ENCODE results near the gene BSN. TPM values are rescaled to one million over a fixed set of nuclear protein-coding genes. Genes with fewer than 3 reads are reported as not detected.

The BSN gene
- polyA plus RNA-seq, 2 donors = 0.01 to 0.08 TPM

- Histone ChIP-seq H3K27ac (ENCODE audit: low read depth in 2 of 2, low read length in 1 of 2) (no peak overlapping the region), H3K36me3 (ENCODE audit: control insufficient read depth in 2 of 2, insufficient read depth in 2 of 2, low read length in 1 of 2) (peaks cover 11 to 52% of the 10 kb centered on the region in 2 donors), H3K27me3 (ENCODE audit: control insufficient read depth in 1 of 2, insufficient read depth in 2 of 2, low read length in 2 of 2) (no peaks in the 10 kb centered on the region), H3K4me1 (ENCODE audit: control insufficient read depth in 2 of 2, insufficient read depth in 2 of 2, low read length in 1 of 2) (no peaks in the 10 kb centered on the region), H3K4me3 (ENCODE audit: low read depth in 1 of 2, low read length in 2 of 2) (no peak overlapping the region), H3K9me3 (ENCODE audit: control insufficient read depth in 2 of 2, insufficient read depth in 1 of 2, low read depth in 1 of 2, low read length in 1 of 2) (no peaks in the 10 kb centered on the region)
- 91 to 93% methylated on average over 7 of the region's 7 CpGs for WGBS, 2 donors
Observed at GRCh38 chr3:49703956-49704355, 149.7 kb downstream of the BSN start.

DNA sequence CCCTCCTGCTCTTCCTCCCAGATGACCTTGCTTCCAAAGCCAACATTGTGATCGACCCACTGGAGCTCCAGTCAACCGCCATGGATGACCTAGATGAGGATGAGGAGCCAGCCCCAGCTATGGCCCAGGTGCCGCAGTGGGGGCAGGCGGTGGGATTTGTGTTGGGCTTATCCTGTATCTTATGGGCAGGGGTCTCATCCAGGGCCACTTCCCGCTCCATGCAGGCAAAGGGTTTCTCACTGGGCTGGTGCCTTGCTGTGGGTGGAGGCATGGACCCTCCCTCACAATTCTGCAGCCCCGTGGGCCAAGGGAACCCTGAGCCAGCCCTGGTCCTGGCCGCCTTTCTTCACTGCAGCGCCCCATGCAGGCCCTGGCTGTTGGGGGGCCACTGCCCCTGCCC, 150.4 kb downstream of the BSN start:
- H3K27me3 ChIP-seq (ENCODE audit: control insufficient read depth in 1 of 2, insufficient read depth in 2 of 2, low read length in 2 of 2) = no peaks in the 10 kb centered on the region
- H3K9me3 ChIP-seq (ENCODE audit: control insufficient read depth in 2 of 2, insufficient read depth in 1 of 2, low read depth in 1 of 2, low read length in 1 of 2) = no peaks in the 10 kb centered on the region
- H3K4me3 ChIP-seq (ENCODE audit: low read depth in 1 of 2, low read length in 2 of 2) = no peak overlapping the region
- no peak overlapping the region for H3K27ac ChIP-seq (ENCODE audit: low read depth in 2 of 2, low read length in 1 of 2)
- 96 to 97% methylated on average over 8 of the region's 8 CpGs for WGBS, 2 donors
- H3K4me1 ChIP-seq (ENCODE audit: control insufficient read depth in 2 of 2, insufficient read depth in 2 of 2, low read length in 1 of 2) = no peaks in the 10 kb centered on the region
- H3K36me3 ChIP-seq (ENCODE audit: control insufficient read depth in 2 of 2, insufficient read depth in 2 of 2, low read length in 1 of 2) = peaks cover 11 to 49% of the 10 kb centered on the region in 2 donors

DNA sequence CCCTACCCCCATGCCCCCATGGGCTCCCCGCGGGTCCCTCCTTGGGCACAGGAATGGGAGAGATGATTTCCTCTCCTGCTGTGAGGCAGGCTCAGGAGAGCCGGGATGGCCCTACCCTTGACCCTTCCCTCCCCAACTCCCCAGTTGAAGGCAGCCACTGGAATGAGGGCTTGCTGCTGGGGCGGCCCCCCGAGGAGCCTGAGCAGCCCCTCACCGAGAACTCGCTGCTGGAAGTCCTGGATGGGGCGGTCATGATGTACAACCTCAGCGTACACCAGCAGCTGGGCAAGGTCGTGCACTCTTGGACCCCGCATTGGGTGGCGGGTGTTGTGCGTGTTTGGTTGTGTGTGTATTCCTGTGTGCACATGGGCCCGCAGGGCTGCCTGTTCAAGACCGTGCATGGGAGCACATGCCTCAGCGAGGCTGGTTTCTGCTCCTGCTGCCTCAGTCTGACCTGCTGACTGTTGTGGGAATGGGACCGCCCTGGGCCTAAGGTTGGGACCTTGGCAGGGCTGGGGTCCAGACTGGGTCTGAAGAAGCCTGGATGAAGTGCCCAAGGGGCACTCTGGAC, 151.2 kb downstream of the BSN start:
- H3K4me1 ChIP-seq (ENCODE audit: control insufficient read depth in 2 of 2, insufficient read depth in 2 of 2, low read length in 1 of 2) = no peaks in the 10 kb centered on the region
- H3K27me3 ChIP-seq (ENCODE audit: control insufficient read depth in 1 of 2, insufficient read depth in 2 of 2, low read length in 2 of 2) = no peaks in the 10 kb centered on the region
- H3K4me3 ChIP-seq (ENCODE audit: low read depth in 1 of 2, low read length in 2 of 2) = no peak overlapping the region
- no peak overlapping the region for H3K27ac ChIP-seq (ENCODE audit: low read depth in 2 of 2, low read length in 1 of 2)
- H3K36me3 ChIP-seq (ENCODE audit: control insufficient read depth in 2 of 2, insufficient read depth in 2 of 2, low read length in 1 of 2) = peaks cover 11 to 47% of the 10 kb centered on the region in 2 donors
- 93 to 94% methylated on average over 17 of the region's 17 CpGs for WGBS, 2 donors
- no peaks in the 10 kb centered on the region for H3K9me3 ChIP-seq (ENCODE audit: control insufficient read depth in 2 of 2, insufficient read depth in 1 of 2, low read depth in 1 of 2, low read length in 1 of 2)

GRCh38 chr3:49706456-49707112, 152.3 kb downstream of the BSN start:
- WGBS, 2 donors = 85 to 87% methylated on average over 9 of the region's 9 CpGs
- peaks cover 13 to 39% of the 10 kb centered on the region in 2 donors for H3K36me3 ChIP-seq (ENCODE audit: control insufficient read depth in 2 of 2, insufficient read depth in 2 of 2, low read length in 1 of 2)

DNA sequence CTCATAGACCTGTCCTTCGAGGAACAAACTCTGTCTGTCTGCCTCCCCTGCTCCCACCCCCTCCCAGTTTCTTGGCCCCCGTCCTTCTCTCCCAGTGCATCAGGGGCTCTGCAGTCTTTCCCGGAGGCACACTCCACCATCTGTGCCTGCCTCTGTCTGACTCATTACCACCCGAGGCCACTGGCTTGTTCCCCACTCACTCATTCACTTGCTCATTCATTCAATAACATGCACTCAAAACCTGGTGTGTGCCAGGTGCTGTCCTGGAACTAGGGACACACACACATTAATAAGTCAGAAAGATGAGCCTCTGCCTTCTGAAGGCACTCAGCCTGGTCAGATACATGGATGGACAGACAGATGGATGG, 152.8 kb downstream of the BSN start:
- H3K4me1 ChIP-seq (ENCODE audit: control insufficient read depth in 2 of 2, insufficient read depth in 2 of 2, low read length in 1 of 2) = no peaks in the 10 kb centered on the region
- no peaks in the 10 kb centered on the region for H3K9me3 ChIP-seq (ENCODE audit: control insufficient read depth in 2 of 2, insufficient read depth in 1 of 2, low read depth in 1 of 2, low read length in 1 of 2)
- no peak overlapping the region for H3K27ac ChIP-seq (ENCODE audit: low read depth in 2 of 2, low read length in 1 of 2)
- peaks cover 14 to 37% of the 10 kb centered on the region in 2 donors for H3K36me3 ChIP-seq (ENCODE audit: control insufficient read depth in 2 of 2, insufficient read depth in 2 of 2, low read length in 1 of 2)
- no peak overlapping the region for H3K4me3 ChIP-seq (ENCODE audit: low read depth in 1 of 2, low read length in 2 of 2)
- WGBS, 2 donors = 56 to 59% methylated on average over 4 of the region's 4 CpGs
- no peaks in the 10 kb centered on the region for H3K27me3 ChIP-seq (ENCODE audit: control insufficient read depth in 1 of 2, insufficient read depth in 2 of 2, low read length in 2 of 2)

More at GRCh38 chr3:49706456-49707112, 152.3 kb downstream of the BSN start:
- Histone ChIP-seq H3K9me3 (ENCODE audit: control insufficient read depth in 2 of 2, insufficient read depth in 1 of 2, low read depth in 1 of 2, low read length in 1 of 2) (no peaks in the 10 kb centered on the region), H3K4me3 (ENCODE audit: low read depth in 1 of 2, low read length in 2 of 2) (no peak overlapping the region), H3K27me3 (ENCODE audit: control insufficient read depth in 1 of 2, insufficient read depth in 2 of 2, low read length in 2 of 2) (no peaks in the 10 kb centered on the region), H3K4me1 (ENCODE audit: control insufficient read depth in 2 of 2, insufficient read depth in 2 of 2, low read length in 1 of 2) (no peaks in the 10 kb centered on the region), H3K27ac (ENCODE audit: low read depth in 2 of 2, low read length in 1 of 2) (no peak overlapping the region)

DNA sequence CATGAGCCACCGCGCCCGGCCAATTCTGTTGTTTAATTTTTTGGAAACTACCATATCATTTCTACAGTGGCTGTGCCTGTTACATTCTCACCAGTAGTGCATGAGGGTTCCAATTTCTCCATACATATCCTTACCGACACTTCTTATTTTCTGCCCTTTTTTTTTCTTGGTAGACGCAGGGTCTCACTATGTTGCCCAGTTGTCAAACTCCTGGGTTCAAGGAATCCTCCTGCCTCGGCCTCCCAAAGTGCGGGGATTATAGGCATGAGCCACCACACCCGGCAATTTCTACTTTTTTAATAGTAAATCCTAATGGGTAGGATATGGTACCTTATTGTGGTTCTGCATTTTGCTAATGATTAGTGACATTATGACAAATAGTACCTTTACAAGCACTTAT, 155.6 kb downstream of the BSN start:
- H3K9me3 ChIP-seq (ENCODE audit: control insufficient read depth in 2 of 2, insufficient read depth in 1 of 2, low read depth in 1 of 2, low read length in 1 of 2) = no peaks in the 10 kb centered on the region
- no peaks in the 10 kb centered on the region for H3K4me1 ChIP-seq (ENCODE audit: control insufficient read depth in 2 of 2, insufficient read depth in 2 of 2, low read length in 1 of 2)
- H3K36me3 ChIP-seq (ENCODE audit: control insufficient read depth in 2 of 2, insufficient read depth in 2 of 2, low read length in 1 of 2) = peaks cover 7 to 33% of the 10 kb centered on the region in 2 donors
- no peak overlapping the region for H3K4me3 ChIP-seq (ENCODE audit: low read depth in 1 of 2, low read length in 2 of 2)
- H3K27me3 ChIP-seq (ENCODE audit: control insufficient read depth in 1 of 2, insufficient read depth in 2 of 2, low read length in 2 of 2) = no peaks in the 10 kb centered on the region
- H3K27ac ChIP-seq (ENCODE audit: low read depth in 2 of 2, low read length in 1 of 2) = no peak overlapping the region
- 93 to 96% methylated on average over 8 of the region's 8 CpGs for WGBS, 2 donors

DNA sequence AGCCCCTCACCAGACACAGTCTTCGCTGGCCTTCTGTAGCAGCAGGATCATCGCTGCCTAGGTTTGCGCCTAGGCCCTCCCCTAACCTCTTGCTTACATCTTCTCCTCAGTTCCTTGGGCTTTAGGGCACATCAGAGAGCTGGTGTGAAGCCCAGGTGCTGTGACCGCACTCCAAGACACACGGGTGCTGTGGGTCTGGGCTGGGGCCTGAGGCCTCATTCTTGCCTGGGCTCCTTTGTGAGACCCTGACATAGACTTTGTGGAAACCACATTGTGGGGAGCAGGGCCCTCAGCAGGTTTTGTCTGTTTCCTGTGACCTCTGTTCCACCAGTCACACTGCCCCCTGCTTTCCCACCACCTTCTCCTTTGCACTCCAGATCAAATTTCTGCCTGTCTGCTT, 157.2 kb downstream of the BSN start:
- Histone ChIP-seq H3K9me3 (ENCODE audit: control insufficient read depth in 2 of 2, insufficient read depth in 1 of 2, low read depth in 1 of 2, low read length in 1 of 2) (no peaks in the 10 kb centered on the region), H3K36me3 (ENCODE audit: control insufficient read depth in 2 of 2, insufficient read depth in 2 of 2, low read length in 1 of 2) (peaks cover 3 to 33% of the 10 kb centered on the region in 2 donors)
- 84 to 94% methylated on average over 5 of the region's 5 CpGs for WGBS, 2 donors

GRCh38 chr3:49712166-49712565, 157.9 kb downstream of the BSN start:
- H3K4me1 ChIP-seq (ENCODE audit: control insufficient read depth in 2 of 2, insufficient read depth in 2 of 2, low read length in 1 of 2) = no peaks in the 10 kb centered on the region
- H3K27me3 ChIP-seq (ENCODE audit: control insufficient read depth in 1 of 2, insufficient read depth in 2 of 2, low read length in 2 of 2) = no peaks in the 10 kb centered on the region
- no peaks in the 10 kb centered on the region for H3K9me3 ChIP-seq (ENCODE audit: control insufficient read depth in 2 of 2, insufficient read depth in 1 of 2, low read depth in 1 of 2, low read length in 1 of 2)
- no peak overlapping the region for H3K27ac ChIP-seq (ENCODE audit: low read depth in 2 of 2, low read length in 1 of 2)
- H3K36me3 ChIP-seq (ENCODE audit: control insufficient read depth in 2 of 2, insufficient read depth in 2 of 2, low read length in 1 of 2) = peaks cover 3 to 29% of the 10 kb centered on the region in 2 donors
- WGBS, 2 donors = 95 to 97% methylated on average over 11 of the region's 11 CpGs
- no peak overlapping the region for H3K4me3 ChIP-seq (ENCODE audit: low read depth in 1 of 2, low read length in 2 of 2)

More for the DNA sequence above, 157.2 kb downstream of the BSN start:
- no peaks in the 10 kb centered on the region for H3K4me1 ChIP-seq (ENCODE audit: control insufficient read depth in 2 of 2, insufficient read depth in 2 of 2, low read length in 1 of 2)
- H3K27ac ChIP-seq (ENCODE audit: low read depth in 2 of 2, low read length in 1 of 2) = no peak overlapping the region
- H3K27me3 ChIP-seq (ENCODE audit: control insufficient read depth in 1 of 2, insufficient read depth in 2 of 2, low read length in 2 of 2) = no peaks in the 10 kb centered on the region
- H3K4me3 ChIP-seq (ENCODE audit: low read depth in 1 of 2, low read length in 2 of 2) = no peak overlapping the region

GRCh38 chr3:49712631-49713317, 158.5 kb downstream of the BSN start:
- Histone ChIP-seq H3K4me1 (ENCODE audit: control insufficient read depth in 2 of 2, insufficient read depth in 2 of 2, low read length in 1 of 2) (no peaks in the 10 kb centered on the region), H3K4me3 (ENCODE audit: low read depth in 1 of 2, low read length in 2 of 2) (no peak overlapping the region), H3K9me3 (ENCODE audit: control insufficient read depth in 2 of 2, insufficient read depth in 1 of 2, low read depth in 1 of 2, low read length in 1 of 2) (no peaks in the 10 kb centered on the region), H3K27ac (ENCODE audit: low read depth in 2 of 2, low read length in 1 of 2) (no peak overlapping the region), H3K36me3 (ENCODE audit: control insufficient read depth in 2 of 2, insufficient read depth in 2 of 2, low read length in 1 of 2) (peaks cover 3 to 28% of the 10 kb centered on the region in 2 donors), H3K27me3 (ENCODE audit: control insufficient read depth in 1 of 2, insufficient read depth in 2 of 2, low read length in 2 of 2) (no peaks in the 10 kb centered on the region)
- WGBS, 2 donors = 63 to 69% methylated on average over 7 of the region's 7 CpGs

Data from esophagus (tissue), 2 donors.